GM12878 (cell line): ENCODE data around the gene TMEM140. TPM values are rescaled to one million over a fixed set of nuclear protein-coding genes. Genes with fewer than 3 reads are reported as not detected.
A peak's percentile ranks its signal among the peaks of the same experiment; 100 is the strongest.

ENCODE experiments used
- ATAC-seq: fragments of 200-7000 bp; cut with Tn5 transposase; 3 replicates; pipeline ENCODE4 v1.9.1; 2020; ENCODE audit warnings: mild to moderate bottlenecking, moderate library complexity
- BruUV-seq: library from RNA; stranded (reverse); fragments of 400-500 nt; replicated peaks from 2 replicates; lab custom pipeline; 2021; lab: Mats Ljungman, UMichigan
- CTCF ChIA-PET: fragments of 300-600 bp; sonication (Branson Sonifier 250); formaldehyde crosslinking; extraction: SDS; loops from one replicate; lab custom pipeline; 2021; ENCODE audit warnings: inconsistent platforms; lab: Yijun Ruan, JAX
- POLR2A ChIA-PET: fragments of 350-600 bp; formaldehyde crosslinking; extraction: SDS; loops from one replicate; lab custom pipeline; 2021; ENCODE audit warnings: inconsistent platforms; lab: Charles Lee
- RAD21 ChIA-PET: fragments of 300-600 bp; sonication (Branson Sonifier 250); formaldehyde crosslinking; loops from one replicate; lab custom pipeline; 2023; ENCODE audit warnings: antibody characterized with exemption; ENCODE audit not compliant: unreplicated experiment; lab: Charles Lee
- SMC1A ChIA-PET: fragments of 300-600 bp; sonication (Branson Sonifier 250); formaldehyde crosslinking; loops from one replicate; lab custom pipeline; 2023; ENCODE audit not compliant: unreplicated experiment, uncharacterized antibody; lab: Charles Lee
- DNase-seq: peaks from one replicate; pipeline ENCODE4 v3.0.0-alpha.2; 2011; ENCODE audit warnings: low read depth, low spot score
- FAIRE-seq: peaks from 3 replicates; lab custom pipeline; 2011; peaks lifted over from hg19 to GRCh38; lab: Jason Lieb, UNC
- H2AFZ ChIP-seq: 2 replicates; pipeline ENCODE4 v1.6.0; 2011; ENCODE audit warnings: low read depth, low read length, control low read depth; ENCODE audit not compliant: control insufficient read depth
- H3K27ac ChIP-seq: 2 replicates; pipeline ENCODE4 v1.5.1; 2011; ENCODE audit warnings: control low read depth; ENCODE audit not compliant: control insufficient read depth, insufficient read depth
- H3K27me3 ChIP-seq, 2 experiments: replicated peaks in 1 of 2; 2 replicates each; pipeline versions ENCODE4 v1.6.0 to v1.6.1; 2011; ENCODE audit warnings: low read length in 1 of 2; ENCODE audit not compliant: control insufficient read depth in 2 of 2, insufficient read depth in 2 of 2
- H3K36me3 ChIP-seq, 2 experiments: 2 replicates each; pipeline ENCODE4 v1.5.1; 2011; ENCODE audit warnings: low read length in 1 of 2; ENCODE audit not compliant: control insufficient read depth in 2 of 2, insufficient read depth in 2 of 2
- H3K4me1 ChIP-seq: 2 replicates; pipeline ENCODE4 v1.6.1; 2011; ENCODE audit warnings: mild to moderate bottlenecking, low read length, moderate library complexity, mixed read lengths; ENCODE audit not compliant: control insufficient read depth, insufficient read depth
- H3K4me2 ChIP-seq: 2 replicates; pipeline ENCODE4 v1.6.0; 2011; ENCODE audit warnings: control low read depth; ENCODE audit not compliant: control insufficient read depth, insufficient read depth
- H3K4me3 ChIP-seq: fragments of 200-600 bp; sonication (generic); 2 replicates; pipeline ENCODE4 v1.5.1; 2016
- H3K79me2 ChIP-seq: 2 replicates; pipeline ENCODE4 v1.6.0; 2011; ENCODE audit warnings: low read length; ENCODE audit not compliant: control insufficient read depth, insufficient read depth
- H3K9ac ChIP-seq: 2 replicates; pipeline ENCODE4 v1.8.0; 2011; ENCODE audit warnings: low read length, control low read depth, mixed read lengths; ENCODE audit not compliant: control insufficient read depth, insufficient read depth
- H3K9me3 ChIP-seq: replicated peaks from 3 replicates; pipeline ENCODE4 v1.5.1; 2011; ENCODE audit warnings: mild to moderate bottlenecking, low read length; ENCODE audit not compliant: control insufficient read depth, insufficient read depth
- H4K20me1 ChIP-seq: 2 replicates; pipeline ENCODE4 v1.6.0; 2011; ENCODE audit not compliant: control insufficient read depth, insufficient read depth
- ATF7 ChIP-seq: fragments of 450-650 bp; IDR thresholded peaks from 2 replicates; pipeline ENCODE4 v1.6.1; 2016; ENCODE audit warnings: low read depth, mild to moderate bottlenecking
- CBX5 ChIP-seq: sonication (generic); IDR thresholded peaks from 2 replicates; pipeline ENCODE4 v1.6.1; 2016; ENCODE audit warnings: low read depth, moderate library complexity, mild to moderate bottlenecking, inconsistent platforms
- DPF2 ChIP-seq: fragments of 450-650 bp; IDR thresholded peaks from 2 replicates; pipeline ENCODE4 v1.6.1; 2017; ENCODE audit warnings: mild to moderate bottlenecking
- HDGF ChIP-seq: fragments of 450-650 bp; IDR thresholded peaks from 2 replicates; pipeline ENCODE4 v1.6.1; 2016; ENCODE audit warnings: antibody characterized with exemption
- MEF2B ChIP-seq: fragments of 450-650 bp; IDR thresholded peaks from 2 replicates; pipeline ENCODE4 v1.6.1; 2018; ENCODE audit warnings: mild to moderate bottlenecking, moderate library complexity; ENCODE audit not compliant: partially characterized antibody, poor library complexity, severe bottlenecking
- MXI1 ChIP-seq: fragments of 150-350 bp; IDR thresholded peaks from 2 replicates; pipeline ENCODE4 v1.6.1; 2011; ENCODE audit warnings: low read depth, mild to moderate bottlenecking, inconsistent platforms, low read length, improper control_type of control experiment
- NBN ChIP-seq: fragments of 450-650 bp; IDR thresholded peaks from 2 replicates; pipeline ENCODE4 v1.6.1; 2016
- NFYB ChIP-seq: IDR thresholded peaks from 2 replicates; pipeline ENCODE4 v1.6.1; 2011; ENCODE audit warnings: low read depth, mild to moderate bottlenecking, low read length, improper control_type of control experiment, moderate library complexity; ENCODE audit not compliant: insufficient read depth
- RELB ChIP-seq: fragments of 450-650 bp; IDR thresholded peaks from 2 replicates; pipeline ENCODE4 v1.6.1; 2017; ENCODE audit warnings: low read depth, mild to moderate bottlenecking, moderate library complexity
- RUNX3 ChIP-seq: IDR thresholded peaks from 2 replicates; pipeline ENCODE4 v1.6.1; 2012; ENCODE audit warnings: low read length, inconsistent platforms
- SIN3A ChIP-seq: IDR thresholded peaks from 2 replicates; pipeline ENCODE4 v1.6.1; 2012; ENCODE audit warnings: low read depth, low read length, improper control_type of control experiment
- STAT1 ChIP-seq: fragments of 450-650 bp; conservative IDR thresholded peaks from 2 replicates; pipeline ENCODE4 v1.6.1; 2014; ENCODE audit warnings: antibody characterized with exemption, mild to moderate bottlenecking
- STAT3 ChIP-seq: IDR thresholded peaks from 2 replicates; pipeline ENCODE4 v1.6.1; 2011; ENCODE audit warnings: low read depth, low read length, improper control_type of control experiment
- USF1 ChIP-seq: IDR thresholded peaks from 2 replicates; pipeline ENCODE4 v1.6.1; 2011; ENCODE audit warnings: borderline replicate concordance, low read depth, mild to moderate bottlenecking, moderate library complexity, mixed read lengths, low read length; ENCODE audit not compliant: insufficient read depth; ENCODE audit errors: extremely low read length
- YY1 ChIP-seq: IDR thresholded peaks from 2 replicates; pipeline ENCODE4 v1.6.1; 2011; ENCODE audit warnings: low read depth, mild to moderate bottlenecking, low read length
- ZNF384 ChIP-seq: IDR thresholded peaks from 2 replicates; pipeline ENCODE4 v1.6.1; 2012; ENCODE audit warnings: low read depth, mild to moderate bottlenecking, low read length, improper control_type of control experiment, borderline replicate concordance
- ZZZ3 ChIP-seq: IDR thresholded peaks from 2 replicates; pipeline ENCODE4 v1.6.1; 2011; ENCODE audit warnings: low read depth; ENCODE audit not compliant: control insufficient read depth, insufficient read length
- WGBS: methylation state at CpG from one replicate; pipeline ENCODE4 v1.1.6; 2016; ENCODE audit warnings: low lambda C conversion rate; ENCODE audit not compliant: insufficient replicate concordance, insufficient coverage; ENCODE audit errors: missing lambda C conversion rate; 5-methylcytosine and 5-hydroxymethylcytosine counted together
- in situ Hi-C: fragments of 300-500 bp; cut with MboI; formaldehyde crosslinking; loops from 9 replicates; pipeline ENCODE4 v1.14.3; 2018; ENCODE audit warnings: mixed read lengths
- intact Hi-C: fragments of 100-400 bp; cut with micrococcal nuclease; formaldehyde crosslinking; loops from one replicate; pipeline ENCODE4 v1.14.2; 2022; ENCODE audit not compliant: unreplicated experiment
- polyA plus RNA-seq, 11 experiments: library from polyadenylated mRNA; depleted of rRNA in 4 of 11; unstranded in 6 of 11; stranded (reverse) in 5 of 11; fragments of >200 nt; fragmentation: Nextera tagmentation in 4 of 11; fragmentation: Illumina TruSeq in 1 of 11; extraction: Ambion mirVana in 4 of 11; extraction: Trizol in 1 of 11; gene quantifications; 1 replicate in 1 of 11; 2 replicates in 10 of 11; pipeline versions ENCODE4 v1.2.1 to v1.2.3, GENCODE V29; 2011 to 2016; ENCODE audit warnings: inconsistent platforms in 2 of 11, missing spikeins in 2 of 11, low read depth in 1 of 11
- total RNA-seq, 4 experiments: library from RNA; depleted of rRNA in 3 of 4; stranded (reverse); fragments of >200 nt in 3 of 4; fragmentation: Illumina TruSeq in 1 of 4; extraction: Trizol in 1 of 4; gene quantifications; 2 replicates each; pipeline versions ENCODE4 v1.2.1 to v1.2.3, GENCODE V29; 2013 to 2021

Gene TMEM140
- total and polyA plus RNA-seq, 10 of the 15 experiments (the other 5 are each of a cell fraction or from before 2014, with no cell fraction given): 0.85 to 20.7 (median 3.3) TPM

GRCh38 chr7:135209225-135209834 is 61.5 kb downstream of the TMEM140 start (continued):
- TF ChIP-seq RELB (no peak; the same call in 1 of the 2 replicates), ATF7 (peak; percentile 24; the same call in 1 of the 2 replicates), STAT3 (no peak), RUNX3 (no peak), ZNF384 (no peak), NFYB (no peak), STAT1 (no peak), ZZZ3 (no peak), CBX5 (no peak)

GRCh38 chr7:135210888-135211178 is 63.0 kb downstream of the TMEM140 start:
- peak overlapping the region; percentile 99 for H3K4me2 ChIP-seq
- peaks cover 44% of the 10 kb centered on the region for H3K4me1 ChIP-seq
- SMC1A ChIA-PET: interaction anchor here (1.1 to 10.8 kb wide), 11 partner anchors 8 to 224 kb away, joined by 3 to 251 read pairs (median 16); partner anchors contain the start of genes AGBL3 and CYREN
- H3K27me3 ChIP-seq: no peaks in the 10 kb centered on the region
- TF ChIP-seq DPF2 (0 out of 2 replicates have a peak, but pooled peaks have one; percentile 21), MEF2B (peak; percentile 22), NBN (0 out of 2 replicates have a peak, but pooled peaks have one; percentile 10), SIN3A (peak; percentile 24; the same call in 1 of the 2 replicates), RELB (no peak), YY1 (peak; percentile 40; the same call in 1 of the 2 replicates), USF1 (no peak), HDGF (no peak), MXI1 (no peak)
- TF ChIP-seq, all 136 proteins: peak for 5
- 1% methylated on average over 13 of the region's 13 CpGs for WGBS
- FAIRE-seq (no peak), ATAC-seq (peak; percentile 0; the same call in 1 of the 3 replicates), DNase-seq (no peak)
- Histone ChIP-seq H3K9me3 (no peaks in the 10 kb centered on the region; the same call in 2 of the 3 replicates), H3K27ac (peak overlapping the region; percentile 91), H2AFZ (peak overlapping the region; percentile 92), H3K79me2 (peaks cover 49% of the 10 kb centered on the region), H4K20me1 (no peaks in the 10 kb centered on the region), H3K9ac (peak overlapping the region; percentile 92), H3K4me3 (peak overlapping the region; percentile 99), H3K36me3 (peaks cover 0 to 6% of the 10 kb centered on the region in 2 experiments; a peak in 1 of 4 replicates)
- intact Hi-C loops: no loop called here
- no TSS peak for BruUV-seq
- ChIA-PET POLR2A (interaction anchor here (0.8 to 10.8 kb wide), 15 partner anchors 9 to 225 kb away, joined by 3 to 299 read pairs (median 6); partner anchors contain the start of genes AGBL3 and CYREN), CTCF (interaction anchor here (0.7 to 10.4 kb wide), 8 partner anchors 9 to 223 kb away, joined by 3 to 109 read pairs (median 4); partner anchors contain the start of gene CYREN), RAD21 (interaction anchor here (0.7 to 11.2 kb wide), 15 partner anchors 13 to 223 kb away, joined by 3 to 230 read pairs (median 8); partner anchors contain the start of genes AGBL3, CYREN and TMEM140)
- in situ Hi-C loops: no loop called here
